NCI-H2227 treated with DMSO at 0.1 percent for 48 hours (cell line): ENCODE results near the gene PLA2G10.
"Not testable (repeated sequence)": the region's sequence is repeated elsewhere in the genome, so short reads cannot be mapped to it uniquely, and the experiment has no call there.

ENCODE experiments used
- DNase-seq: peaks from one replicate; lab custom pipeline; 2025; lab: John Stamatoyannopoulos, UW

Gene PLA2G10

GRCh38 chr16:14694129-14694528 is at the start of gene PLA2G10:
Gene PLA2G10 (minus strand): TSS chr16:14694308. CDS start chr16:14694229, 79 bp downstream.
- DNase-seq = not testable (repeated sequence)

- not testable (repeated sequence) for DNase-seq
Measured at GRCh38 chr16:14742273-14743128, 48.4 kb upstream of the PLA2G10 start, which contains the start of gene NPIPA2. Gene NPIPA2 (plus strand): TSS chr16:14742533. CDS start chr16:14748066, 5,533 bp downstream.

GRCh38 chr16:14741794-14742193 is 47.7 kb upstream of the PLA2G10 start:
- not testable (repeated sequence) for DNase-seq

GRCh38 chr16:14740832-14741385 is 46.8 kb upstream of the PLA2G10 start:
- not testable (repeated sequence) for DNase-seq

- not testable (repeated sequence) for DNase-seq
Measured at GRCh38 chr16:14733233-14733632, 39.1 kb upstream of the PLA2G10 start.

GRCh38 chr16:14703156-14704011 is 9.3 kb upstream of the PLA2G10 start, which contains the start of gene NPIPA3:
Gene NPIPA3 (plus strand): TSS chr16:14703411. CDS start chr16:14708944, 5,533 bp downstream.
- not testable (repeated sequence) for DNase-seq

GRCh38 chr16:14702672-14703071 is 8.6 kb upstream of the PLA2G10 start:
- DNase-seq = not testable (repeated sequence)

GRCh38 chr16:14701859-14702258 is 7.8 kb upstream of the PLA2G10 start:
- DNase-seq = not testable (repeated sequence)

- not testable (repeated sequence) for DNase-seq
Measured at GRCh38 chr16:14685870-14686793, 8.0 kb downstream of the PLA2G10 start.

- DNase-seq = no peak
Measured at GRCh38 chr16:14682121-14682520, 12.0 kb downstream of the PLA2G10 start.

- no peak for DNase-seq
Measured at GRCh38 chr16:14681115-14681514, 13.0 kb downstream of the PLA2G10 start.

- DNase-seq = not testable (repeated sequence)
Measured at GRCh38 chr16:14680396-14680795, 13.7 kb downstream of the PLA2G10 start.

GRCh38 chr16:14678748-14679497 is 15.2 kb downstream of the PLA2G10 start:
- DNase-seq = no peak

GRCh38 chr16:14677627-14678026 is 16.5 kb downstream of the PLA2G10 start:
- no peak for DNase-seq

- DNase-seq = no peak
Measured at GRCh38 chr16:14676633-14677032, 17.5 kb downstream of the PLA2G10 start.

- no peak for DNase-seq
Measured at GRCh38 chr16:14672403-14672971, 21.6 kb downstream of the PLA2G10 start.

GRCh38 chr16:14669776-14670175 is 24.3 kb downstream of the PLA2G10 start:
- no peak for DNase-seq

GRCh38 chr16:14668556-14669223 is 25.4 kb downstream of the PLA2G10 start:
- DNase-seq = no peak
